GM19324 (cell line): ENCODE data around the gene DYSF.

Source experiments
- ATAC-seq: cut with Tn5 transposase; IDR thresholded peaks from one replicate; pipeline ENCODE4 v1.9.1; 2021; ENCODE audit warnings: mild to moderate bottlenecking, moderate library complexity; ENCODE audit not compliant: unreplicated experiment, low FRiP score

The DYSF gene

DNA sequence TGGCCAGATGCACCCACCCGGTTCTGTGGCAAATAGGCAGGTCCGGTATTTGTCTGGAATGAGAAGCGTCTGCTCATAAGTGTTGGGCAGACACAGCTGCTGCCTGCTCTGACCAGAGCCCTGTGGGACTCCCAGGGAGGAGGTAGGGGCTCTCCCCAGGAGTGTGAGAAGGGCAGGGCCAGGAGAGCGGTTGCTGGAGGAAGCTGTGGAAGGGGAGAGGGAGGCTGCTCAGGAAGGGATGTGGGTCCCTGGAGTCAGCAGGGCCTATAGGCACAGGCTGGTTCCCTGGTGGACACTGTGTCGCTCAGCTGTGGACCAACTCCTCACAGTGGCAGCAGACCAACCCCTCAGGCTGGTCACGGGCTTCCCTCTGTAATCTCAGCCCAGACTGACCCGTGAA is 109.2 kb downstream of the DYSF start:
- ATAC-seq = no peak

DNA sequence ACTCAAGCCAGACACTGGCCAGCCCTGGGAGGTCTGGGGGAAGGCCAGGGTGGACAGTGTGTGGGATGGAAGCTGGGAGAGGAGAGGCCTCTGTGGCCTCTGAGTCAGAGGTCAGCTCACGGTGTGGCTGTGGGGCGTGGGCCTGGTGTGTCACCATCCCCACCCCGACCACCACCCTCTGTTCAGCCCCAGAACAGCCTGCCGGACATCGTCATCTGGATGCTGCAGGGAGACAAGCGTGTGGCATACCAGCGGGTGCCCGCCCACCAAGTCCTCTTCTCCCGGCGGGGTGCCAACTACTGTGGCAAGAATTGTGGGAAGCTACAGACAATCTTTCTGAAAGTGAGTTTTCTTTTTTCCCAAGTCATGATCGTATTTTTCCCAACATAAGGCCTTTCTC is 110.5 kb downstream of the DYSF start:
- ATAC-seq = no peak

DNA sequence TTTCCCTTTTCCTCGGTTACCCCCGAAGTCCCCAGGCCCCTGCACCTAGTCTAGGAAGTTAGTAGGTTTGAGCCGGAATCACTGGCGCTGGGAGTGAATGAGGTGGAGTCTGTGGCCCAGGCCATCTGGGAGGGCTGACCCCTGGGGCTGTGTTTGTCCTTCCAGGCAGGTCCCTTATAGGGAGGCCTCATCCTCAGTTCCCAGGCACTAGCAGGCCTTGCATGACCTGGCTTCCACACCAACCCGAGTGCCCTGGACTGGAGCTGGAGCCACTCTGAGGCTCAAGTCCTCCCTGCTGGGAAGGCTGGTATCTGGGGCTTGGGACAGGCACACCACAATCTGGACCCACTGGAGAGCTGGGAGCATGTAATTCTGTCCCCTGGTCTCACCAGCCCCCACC is 111.0 kb downstream of the DYSF start:
- ATAC-seq = no peak

DNA sequence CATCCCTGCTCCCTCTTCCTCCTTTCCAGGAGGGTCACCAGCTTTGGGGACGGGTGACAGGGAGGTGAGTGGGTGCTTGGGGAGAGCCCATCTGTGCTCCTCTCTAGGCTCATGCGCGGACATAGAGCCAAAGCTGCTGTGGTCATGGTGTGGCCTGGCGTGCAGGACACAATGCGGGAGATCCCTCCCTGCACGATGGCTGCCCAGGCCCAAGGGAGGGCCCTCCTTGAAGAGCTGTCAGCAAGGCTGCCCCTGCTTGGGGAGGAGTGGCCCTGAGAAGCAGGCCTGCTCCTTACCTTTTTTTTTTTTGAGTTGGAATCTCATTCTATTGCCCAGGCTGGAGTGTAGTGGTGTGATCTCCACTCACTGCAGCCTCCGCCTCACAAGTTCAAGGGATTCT is 111.4 kb downstream of the DYSF start:
- no peak for ATAC-seq

DNA sequence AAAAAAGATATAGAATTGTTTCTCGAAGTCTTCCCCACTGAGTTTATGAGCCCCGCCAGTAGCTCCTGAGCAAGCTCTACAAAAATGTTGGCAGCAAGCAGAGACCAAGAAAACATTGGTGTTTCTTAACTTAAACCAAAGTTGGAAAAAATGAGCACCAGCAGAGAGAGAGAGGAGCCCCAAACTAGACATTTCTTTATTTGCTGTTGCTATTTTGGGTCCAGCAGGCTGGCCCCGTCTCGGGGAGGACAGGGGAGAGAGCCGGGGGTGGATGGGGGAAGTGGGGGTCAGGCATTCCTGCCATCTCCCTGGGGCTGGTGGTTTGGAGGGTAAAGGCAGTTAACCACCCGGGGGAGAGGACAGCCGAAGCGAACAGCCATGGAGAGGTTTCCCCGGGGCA is 113.0 kb downstream of the DYSF start:
- ATAC-seq = no peak

DNA sequence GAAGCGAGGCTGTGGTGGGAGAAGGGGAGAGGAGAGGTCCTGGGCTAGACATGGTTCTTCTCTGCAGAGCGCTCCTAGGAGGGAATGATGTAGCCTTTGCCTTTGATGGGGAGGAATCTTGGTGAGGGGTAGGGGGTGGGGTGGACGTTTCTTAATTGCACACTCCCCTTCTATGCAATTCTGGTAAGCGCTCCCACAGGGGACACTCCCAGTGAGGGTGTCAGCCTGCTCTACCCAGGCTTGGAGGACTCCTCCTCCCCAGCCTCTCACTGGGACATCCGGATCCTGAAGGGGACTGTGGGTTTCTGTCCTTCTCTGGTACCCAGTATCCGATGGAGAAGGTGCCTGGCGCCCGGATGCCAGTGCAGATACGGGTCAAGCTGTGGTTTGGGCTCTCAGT is 114.3 kb downstream of the DYSF start:
- ATAC-seq = no peak

DNA sequence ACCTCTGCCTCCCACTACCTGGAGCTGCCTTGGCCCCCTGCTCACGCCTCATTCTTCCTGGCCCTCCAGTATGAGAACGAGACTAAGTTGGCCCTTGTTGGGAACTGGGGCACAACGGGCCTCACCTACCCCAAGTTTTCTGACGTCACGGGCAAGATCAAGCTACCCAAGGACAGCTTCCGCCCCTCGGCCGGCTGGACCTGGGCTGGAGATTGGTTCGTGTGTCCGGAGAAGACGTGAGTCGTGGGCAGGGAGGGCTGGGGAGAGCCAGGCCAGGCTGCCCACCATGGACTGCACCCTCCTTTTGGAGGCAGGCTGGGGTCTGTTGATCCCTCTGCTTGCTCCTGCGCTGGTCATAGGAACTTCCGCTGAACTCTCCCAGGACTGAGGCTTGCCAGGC is 114.7 kb downstream of the DYSF start:
- no peak for ATAC-seq

DNA sequence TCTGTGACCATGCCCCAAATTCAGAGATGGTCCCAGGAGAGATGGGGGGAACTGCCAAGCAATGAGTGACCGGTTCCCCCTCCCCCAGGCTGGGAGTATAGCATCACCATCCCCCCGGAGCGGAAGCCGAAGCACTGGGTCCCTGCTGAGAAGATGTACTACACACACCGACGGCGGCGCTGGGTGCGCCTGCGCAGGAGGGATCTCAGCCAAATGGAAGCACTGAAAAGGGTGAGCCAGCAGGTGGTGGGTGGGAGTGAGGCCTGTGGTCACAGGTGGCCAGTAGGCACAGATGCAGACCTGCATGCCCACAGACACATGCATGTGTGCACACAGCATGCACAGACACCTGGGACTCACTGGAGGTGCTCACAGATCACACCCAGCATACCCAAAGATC is 117.2 kb downstream of the DYSF start:
- ATAC-seq = no peak

DNA sequence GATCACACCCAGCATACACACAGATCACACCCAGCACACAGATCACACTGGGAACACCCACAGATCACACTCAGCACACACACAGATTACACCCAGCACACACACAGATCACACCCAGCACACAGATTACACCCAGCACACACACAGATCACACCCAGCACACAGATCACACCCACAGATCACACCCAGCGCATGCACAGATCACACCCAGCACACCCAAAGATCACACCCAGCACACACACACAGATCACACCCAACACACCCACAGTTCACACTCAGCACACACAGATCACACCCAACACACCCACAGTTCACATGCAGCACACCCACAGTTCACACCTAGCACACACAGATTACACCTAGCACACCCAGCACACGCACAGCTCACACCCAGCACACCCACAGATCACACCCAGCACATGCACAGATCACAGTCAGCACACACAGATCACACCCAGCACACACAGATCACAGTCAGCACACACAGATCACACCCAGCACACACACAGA is 117.6 kb downstream of the DYSF start:
- no peak for ATAC-seq

DNA sequence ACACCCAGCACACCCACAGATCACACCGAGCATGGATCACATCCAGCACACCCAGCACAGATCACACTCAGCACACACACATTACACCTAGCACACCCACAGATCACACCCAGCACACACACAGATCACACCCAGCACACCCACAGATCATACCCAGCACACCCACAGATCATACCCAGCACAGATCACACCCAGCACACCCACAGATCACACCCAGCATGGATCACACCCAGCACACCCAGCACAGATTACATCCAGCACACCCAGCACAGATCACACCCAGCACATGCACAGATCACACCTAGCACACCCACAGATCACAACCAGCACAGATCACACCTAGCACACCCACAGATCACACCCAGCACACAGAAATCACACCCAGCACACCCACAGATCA is 118.6 kb downstream of the DYSF start:
- ATAC-seq = no peak

DNA sequence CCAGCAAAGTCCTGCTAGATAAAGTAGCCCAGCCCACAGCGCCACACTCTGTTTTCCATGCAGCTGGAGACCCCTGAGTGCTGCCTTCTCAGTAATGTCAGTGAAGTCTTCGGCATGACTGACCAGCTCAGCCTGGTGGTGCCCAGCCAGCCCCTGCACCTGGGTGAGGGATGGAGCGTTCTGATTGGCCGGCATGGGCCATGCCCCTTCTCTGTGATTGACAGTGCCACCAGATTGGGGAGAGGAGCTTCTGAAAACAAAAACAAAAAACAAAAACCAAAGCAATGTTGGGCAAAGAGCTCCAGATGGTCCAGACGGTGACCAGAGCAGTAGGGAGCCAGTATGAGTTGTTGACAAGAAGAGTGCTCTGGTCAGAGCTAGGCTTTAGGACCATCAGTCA is 122.6 kb downstream of the DYSF start:
- ATAC-seq = no peak

DNA sequence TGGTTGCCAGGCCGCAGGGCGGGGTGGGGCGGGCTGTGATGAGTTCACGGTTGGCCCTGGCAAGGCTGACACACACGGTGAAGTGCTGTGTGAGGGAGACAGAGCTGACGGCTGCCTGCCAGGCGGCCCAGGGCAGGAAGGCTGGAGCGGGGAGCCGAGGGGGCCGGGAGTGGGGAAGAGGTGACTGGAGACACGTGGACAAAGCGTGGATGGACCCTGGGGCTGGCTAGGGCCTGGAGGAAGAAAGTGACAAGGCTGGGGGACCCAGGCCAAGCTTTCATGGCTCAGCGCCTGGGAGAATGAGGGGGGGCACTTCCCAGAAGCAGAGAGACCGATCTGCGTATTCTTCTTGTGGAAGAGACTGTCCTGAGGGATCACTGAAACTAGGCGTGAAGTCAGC is 123.2 kb downstream of the DYSF start:
- ATAC-seq = no peak

DNA sequence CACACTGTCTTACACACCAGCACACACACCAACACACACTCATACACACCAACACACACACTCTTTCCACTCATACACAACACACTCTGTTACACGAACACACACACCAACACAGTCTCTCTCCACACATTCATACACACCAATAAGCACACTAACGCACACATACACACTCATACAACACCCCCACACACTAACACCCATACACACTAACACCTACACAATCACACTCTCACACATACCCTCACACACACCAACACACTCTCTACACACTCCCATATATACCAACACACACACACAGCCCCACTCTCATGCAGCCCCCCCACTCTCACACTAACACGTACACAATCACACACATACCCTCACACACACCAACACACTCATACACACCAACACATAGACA is 123.8 kb downstream of the DYSF start:
- no peak for ATAC-seq

DNA sequence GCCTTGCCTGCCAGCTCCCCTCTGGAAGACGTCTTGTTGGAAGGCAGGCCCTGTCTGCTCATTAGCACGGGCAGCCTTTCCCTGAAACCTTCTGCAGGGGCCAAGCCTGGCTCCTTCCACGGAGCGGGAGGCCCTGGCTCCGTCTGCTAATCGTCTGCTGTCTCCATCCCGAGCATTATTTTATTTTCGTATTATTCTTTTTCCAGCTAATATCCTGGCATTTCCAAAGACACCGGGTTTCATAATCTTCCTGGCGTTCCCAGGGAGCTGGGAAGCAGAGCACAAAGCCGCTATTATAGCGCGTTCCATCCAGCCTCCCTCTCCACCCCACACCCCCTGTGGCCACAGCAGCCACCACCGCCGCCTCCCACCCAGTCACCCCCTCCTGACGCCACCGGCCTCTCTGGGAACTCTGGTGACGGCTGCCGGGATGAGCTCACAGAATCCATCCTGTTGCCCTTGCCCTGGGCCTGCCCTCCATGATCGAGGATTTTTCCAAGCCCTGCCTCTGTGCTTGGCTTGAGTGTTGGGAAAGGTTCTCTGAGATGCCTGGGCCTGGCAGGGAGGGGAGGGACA is 125.5 kb downstream of the DYSF start:
- ATAC-seq = no peak

DNA sequence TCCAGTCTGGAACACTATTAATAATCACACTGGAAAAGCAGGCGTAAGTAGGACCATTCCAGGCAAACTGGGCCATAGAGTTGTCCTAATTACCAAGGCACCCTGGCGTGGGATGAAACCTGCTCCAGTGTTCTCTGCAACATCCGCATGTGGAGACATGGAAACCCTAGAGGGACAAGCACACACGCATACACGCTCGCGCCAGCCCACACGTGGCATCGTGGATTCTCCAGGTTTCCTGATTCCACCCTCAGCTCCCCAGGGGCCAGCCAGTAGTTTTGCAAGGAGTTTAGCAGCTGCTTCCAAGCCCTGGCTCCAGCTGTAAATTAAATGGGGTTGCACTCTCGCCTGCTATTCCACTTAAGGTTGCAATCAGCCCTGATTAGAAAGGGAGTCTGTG is 127.7 kb downstream of the DYSF start:
- ATAC-seq = no peak

DNA sequence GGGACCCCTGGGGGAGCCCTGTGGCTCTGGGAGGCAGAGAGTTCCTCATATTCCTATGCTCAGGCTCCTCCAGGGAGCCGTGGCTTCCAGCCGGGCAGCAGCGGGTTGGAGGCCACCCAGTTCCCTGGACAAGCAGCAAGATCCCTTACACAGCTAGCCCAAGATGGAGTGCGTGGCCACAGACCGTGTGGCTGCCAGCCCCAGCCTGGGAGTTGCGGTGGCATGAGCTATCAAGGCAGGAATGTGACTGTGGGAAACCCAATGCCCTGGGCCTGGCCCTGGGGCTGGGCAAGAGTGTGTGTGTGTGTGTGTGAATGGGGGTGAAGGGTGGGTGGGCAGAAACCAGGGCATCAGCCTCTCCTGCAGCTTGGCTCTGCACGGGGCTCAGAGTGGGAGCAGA is 130.5 kb downstream of the DYSF start:
- no peak for ATAC-seq

DNA sequence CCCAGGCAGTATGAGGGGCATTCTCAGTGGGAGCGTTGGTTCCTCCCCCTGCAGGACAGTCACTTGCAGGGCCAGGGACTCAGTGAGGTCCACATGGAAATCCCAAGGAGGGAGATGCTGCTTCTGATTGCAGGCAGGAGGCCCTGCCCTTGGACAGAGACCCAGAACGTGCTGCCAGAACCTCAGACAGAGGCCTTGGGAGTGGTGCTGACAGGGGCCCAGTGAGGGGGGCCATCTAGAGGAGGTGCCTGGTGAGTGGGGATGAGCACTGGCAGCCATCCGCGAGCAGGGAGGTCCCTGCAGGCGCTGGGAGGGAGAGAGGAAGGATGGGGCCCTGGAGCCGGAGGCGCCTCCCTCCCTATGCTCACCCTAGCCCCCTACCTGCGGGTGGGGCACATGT is 133.1 kb downstream of the DYSF start:
- no peak for ATAC-seq

DNA sequence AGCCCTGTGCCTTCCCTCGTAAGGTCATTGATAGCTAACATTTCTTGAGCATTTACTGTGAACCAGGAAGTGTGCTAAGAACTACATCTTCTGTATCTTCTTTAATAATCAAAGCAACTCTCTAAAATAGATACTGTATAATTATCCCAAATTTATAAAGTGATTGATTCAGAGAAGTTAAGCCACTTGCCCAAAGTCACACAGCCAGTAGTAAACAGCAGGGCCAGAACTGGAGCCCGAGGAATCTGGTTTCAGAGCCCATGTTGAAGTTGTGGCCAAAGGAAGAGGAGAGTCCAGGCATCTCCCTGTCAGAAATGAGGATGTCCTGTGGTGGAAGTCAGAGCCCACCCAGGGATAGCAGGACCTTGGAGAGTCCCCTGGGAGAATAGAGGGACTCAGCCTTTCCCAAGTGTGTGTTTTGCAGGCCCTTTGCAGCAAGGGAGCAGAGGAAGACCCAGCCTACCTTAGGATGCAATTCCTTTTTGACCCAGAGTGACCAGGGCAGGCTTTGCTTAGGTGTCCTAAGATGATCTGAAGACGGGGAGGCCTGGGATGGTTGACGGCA is 134.2 kb downstream of the DYSF start:
- no peak for ATAC-seq

DNA sequence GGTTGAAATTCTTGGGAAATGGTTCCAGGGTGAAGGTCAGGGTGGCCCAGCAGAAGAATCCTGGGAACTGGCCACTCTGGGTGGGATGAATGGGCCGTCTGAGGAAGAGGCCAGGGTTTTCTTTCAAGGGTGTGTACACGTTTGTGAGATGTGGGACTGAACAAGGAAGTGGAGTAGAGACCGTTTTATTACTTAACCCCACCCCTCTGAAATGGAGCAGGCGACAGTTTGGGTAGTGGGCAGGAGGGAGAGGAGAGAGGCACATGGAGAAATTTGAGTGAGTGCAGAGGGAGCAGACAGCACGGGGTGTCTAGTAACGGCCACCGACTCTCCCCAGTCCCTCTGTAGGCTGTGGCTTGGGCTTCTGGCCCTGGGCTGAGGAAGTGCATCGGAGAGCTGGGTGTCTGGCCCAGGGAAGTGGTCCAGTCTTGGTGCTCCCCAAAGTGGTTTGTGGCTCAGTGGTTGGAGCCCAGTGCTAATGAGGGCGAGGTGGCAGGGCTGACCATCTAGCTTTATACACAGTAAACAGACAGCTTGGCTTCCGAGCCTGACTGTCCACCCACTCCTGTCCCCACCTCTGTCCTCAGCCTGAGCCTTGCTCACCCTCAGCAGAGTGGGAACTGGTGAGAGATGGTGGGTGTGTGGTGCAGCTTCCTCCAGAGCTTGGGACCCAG is 135.3 kb downstream of the DYSF start:
- ATAC-seq = no peak

DNA sequence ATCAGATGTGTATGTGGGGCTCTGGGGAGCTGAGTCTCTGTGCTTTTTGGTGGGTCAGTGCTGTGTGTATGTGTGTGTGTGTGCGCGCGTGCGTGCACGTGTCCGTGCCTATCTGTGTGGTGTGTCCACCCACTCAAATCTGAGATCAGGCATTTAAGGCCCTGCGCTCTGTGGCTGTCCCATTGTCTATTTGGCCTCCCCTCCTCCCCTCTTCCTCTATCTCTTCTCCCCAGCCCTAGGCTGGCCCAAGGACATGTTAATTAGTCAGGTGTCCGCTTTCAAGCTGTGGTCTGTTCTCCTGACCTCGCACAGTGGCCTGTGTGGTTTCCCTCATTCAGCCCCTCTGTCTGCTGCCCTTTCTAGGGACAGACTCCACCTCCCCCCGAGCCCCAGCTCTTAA is 136.4 kb downstream of the DYSF start:
- ATAC-seq = no peak

DNA sequence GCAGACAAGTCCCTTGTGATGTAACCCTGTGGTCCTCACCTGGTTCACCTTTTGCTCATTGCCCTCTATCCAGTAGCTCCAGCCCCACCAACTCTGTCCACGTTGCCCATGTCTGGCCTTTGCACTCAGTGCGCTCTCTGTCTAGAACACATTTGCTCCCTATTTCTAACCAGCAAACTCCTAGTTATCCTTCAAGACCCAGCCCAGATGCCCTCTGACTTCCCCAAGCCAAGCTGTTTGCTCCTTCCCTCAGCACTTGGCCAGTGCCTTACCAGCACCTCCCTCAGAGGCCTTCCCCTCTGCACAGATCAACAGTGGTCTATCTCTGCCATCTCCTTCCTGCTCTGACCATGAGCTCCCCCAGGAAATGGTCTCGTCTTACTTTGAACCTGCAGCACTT is 137.7 kb downstream of the DYSF start:
- no peak for ATAC-seq

DNA sequence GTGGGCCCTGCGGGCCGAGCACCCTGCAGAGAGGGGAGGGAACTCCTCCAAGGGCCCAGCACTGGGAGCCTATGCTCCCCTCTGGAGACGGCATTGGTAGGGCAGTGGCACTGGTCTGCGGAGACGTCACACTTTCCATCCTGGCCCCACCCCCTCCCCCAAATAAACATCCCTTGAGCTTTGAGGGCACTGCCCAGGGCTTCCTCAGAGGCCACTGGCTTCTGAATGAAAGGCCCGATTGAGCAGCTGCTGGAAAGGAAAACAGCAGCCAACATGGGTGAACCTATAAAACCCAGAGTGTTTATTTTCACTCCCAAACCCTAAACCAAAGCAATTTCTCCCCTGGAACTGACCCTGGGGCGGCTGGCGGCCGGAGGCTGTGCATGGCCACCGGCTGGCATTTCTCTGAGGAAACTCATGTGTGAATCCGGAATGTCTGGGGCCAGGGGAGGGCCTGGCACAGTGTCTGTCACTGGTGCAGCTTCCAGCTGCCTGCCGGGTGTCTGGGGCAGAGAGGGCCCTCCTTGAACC is 138.9 kb downstream of the DYSF start:
- ATAC-seq = no peak
